Stimulated activated CD8-positive, alpha-beta memory T cell treated with anti-CD3 and anti-CD28 coated beads, Interleukin-4, amount 100 ng/mL, for 24 hours (primary cell): ENCODE results near the gene EIF4E.
"Not testable (repeated sequence)": the region's sequence is repeated elsewhere in the genome, so short reads cannot be mapped to it uniquely, and the experiment has no call there.

Experiments used
- DNase-seq: peaks from one replicate; pipeline ENCODE4 v3.0.0-alpha.2; 2020; ENCODE audit warnings: low read depth

EIF4E gene, protein sequence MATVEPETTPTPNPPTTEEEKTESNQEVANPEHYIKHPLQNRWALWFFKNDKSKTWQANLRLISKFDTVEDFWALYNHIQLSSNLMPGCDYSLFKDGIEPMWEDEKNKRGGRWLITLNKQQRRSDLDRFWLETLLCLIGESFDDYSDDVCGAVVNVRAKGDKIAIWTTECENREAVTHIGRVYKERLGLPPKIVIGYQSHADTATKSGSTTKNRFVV

DNA sequence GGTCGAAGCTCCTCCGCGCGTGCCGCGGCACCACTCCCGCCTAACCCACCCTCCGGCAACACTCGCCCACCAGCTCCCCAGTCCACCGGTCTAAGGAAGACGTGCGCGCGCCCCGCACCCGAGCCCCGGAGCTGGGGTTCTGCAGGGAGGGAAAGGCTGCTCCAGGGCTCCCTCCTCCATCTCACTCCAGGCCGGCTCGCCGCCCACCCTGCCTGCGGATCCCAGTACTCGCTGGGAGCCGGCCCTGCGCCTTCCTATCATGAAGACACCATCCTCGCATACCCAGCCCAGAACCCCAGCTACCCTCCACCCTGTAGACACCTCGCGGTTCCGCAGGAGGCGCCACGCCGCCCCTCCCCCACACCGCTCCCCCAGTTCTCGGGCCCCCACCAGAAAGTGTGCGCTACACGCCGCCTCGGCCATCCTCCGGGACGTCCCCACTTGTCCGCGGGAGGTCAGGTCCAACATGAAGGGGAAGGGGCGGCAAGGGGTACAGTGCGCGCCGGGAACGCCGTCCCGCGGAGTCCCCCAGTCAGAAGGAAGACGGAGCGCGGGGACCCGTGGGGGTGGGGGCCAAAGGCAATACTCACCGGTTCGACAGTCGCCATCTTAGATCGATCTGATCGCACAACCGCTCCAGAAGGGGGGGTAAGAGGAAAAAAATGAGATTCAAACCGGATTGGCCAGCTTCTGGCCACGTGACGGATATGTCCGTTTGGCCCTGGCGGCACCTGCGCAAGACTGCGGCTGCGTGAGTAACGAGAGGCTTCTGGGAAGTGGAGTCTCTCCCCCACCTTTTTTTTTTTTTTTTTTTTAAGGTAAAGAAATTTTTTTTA is at the start of gene EIF4E:
EIF4E (minus strand) TSS at position 629 of the 836 bp plus-strand sequence; CDS start at position 608, 21 bp downstream.
- peak; percentile 94 for DNase-seq

DNA sequence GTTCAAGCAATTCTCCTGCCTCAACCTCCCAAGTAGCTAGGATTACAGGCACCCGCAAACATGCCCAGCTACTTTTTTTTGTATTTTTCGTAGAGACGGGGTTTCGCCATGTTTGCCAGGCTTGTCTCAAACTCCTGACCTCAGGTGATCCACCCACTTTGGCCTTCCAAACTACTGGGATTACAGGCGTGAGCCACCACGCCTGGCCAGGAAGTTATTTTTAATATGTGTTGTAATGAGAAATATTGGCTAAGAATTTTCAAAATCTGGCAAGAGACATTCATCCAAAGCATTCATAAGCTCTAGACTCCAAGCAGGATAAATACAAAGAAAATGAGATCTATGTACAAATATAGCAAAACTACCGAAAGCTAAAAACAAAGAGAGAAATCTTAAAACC is 48.6 kb upstream of the EIF4E start:
- no peak for DNase-seq

DNA sequence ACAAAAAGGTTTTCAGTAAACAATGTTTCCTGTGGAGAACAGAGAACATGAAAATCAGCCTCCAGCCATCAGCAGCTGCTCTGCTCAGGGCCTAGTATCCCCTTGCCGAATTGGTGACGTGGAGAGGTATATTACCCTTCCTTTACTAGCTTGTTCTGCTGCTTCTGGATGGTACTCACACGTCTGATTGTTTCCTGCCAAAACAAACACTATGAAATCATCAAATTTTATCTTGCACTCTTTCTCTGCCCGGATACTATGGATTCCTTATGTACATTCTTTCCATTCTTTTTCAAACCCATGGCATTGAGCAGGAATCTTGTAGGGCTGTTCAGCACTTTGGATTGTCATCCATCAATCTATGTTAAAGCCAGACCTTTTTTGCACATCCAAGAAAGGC is 47.8 kb upstream of the EIF4E start:
- DNase-seq, result no peak

DNA sequence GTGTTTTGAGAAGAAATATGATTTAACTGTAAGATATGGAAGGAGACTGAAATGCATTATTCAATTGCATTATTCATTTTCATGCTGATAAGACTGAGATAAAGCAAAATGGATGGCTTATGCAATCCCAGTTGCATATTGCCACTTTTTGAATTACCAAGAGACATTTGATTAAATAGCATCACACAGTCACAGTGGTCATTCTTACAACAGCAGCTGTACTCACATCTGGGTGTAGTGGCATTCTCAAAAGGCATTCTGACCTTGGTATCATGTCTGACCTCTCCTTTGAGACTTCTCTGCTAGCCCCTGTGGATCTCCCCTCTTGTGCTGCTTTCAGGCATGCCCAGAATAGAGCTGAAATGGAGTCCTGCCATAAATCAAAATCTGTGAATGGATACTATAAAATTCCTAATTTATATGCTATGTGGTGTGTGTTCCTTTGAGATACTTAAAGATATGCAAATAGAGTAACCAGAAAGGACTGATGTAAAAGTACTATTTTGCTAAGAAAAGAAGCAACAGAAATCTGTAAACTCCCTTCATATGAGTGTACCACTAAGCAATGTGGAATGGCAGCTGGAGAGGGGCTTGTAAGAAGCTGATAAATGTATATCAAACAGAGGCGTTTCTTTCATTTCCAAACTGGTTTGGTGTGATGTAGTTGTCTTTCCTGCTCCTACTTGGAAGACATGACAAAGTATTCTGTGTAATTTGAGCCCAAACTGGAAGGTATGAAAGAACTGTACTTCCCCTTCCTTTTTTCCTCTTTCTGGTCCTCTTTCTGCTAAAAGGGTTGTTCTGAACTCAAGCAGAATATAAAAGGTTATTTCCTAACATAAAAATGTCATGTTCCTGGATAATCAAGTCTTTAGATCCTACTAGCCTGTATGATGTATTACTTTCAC is 41.2 kb upstream of the EIF4E start:
- DNase-seq, result no peak

DNA sequence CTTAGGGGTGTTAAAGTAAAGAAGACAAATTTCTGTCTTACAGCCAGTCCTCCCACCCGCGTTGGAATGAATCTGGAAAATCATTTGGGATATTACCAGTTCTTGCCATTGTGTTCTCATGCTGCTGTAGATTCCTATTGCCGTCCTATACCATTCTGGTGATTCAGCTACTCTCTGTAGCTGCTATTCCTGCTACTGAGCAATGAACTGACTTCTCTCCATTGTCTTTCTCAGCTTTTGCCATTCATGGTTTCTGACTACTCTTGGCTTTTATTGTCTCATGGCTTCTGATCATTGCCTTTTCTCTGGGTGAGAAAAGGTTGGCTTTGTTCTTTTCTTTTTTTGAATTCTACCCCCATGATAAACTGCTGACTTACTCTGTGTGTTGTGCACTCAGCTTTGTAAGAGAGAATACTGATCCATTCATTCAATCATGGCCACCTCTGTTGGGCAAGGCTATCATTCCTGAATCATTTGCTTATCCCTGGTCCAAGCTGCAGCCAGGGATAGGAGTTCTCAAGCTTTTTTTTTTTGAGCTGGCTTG is 38.9 kb upstream of the EIF4E start:
- no peak for DNase-seq

DNA sequence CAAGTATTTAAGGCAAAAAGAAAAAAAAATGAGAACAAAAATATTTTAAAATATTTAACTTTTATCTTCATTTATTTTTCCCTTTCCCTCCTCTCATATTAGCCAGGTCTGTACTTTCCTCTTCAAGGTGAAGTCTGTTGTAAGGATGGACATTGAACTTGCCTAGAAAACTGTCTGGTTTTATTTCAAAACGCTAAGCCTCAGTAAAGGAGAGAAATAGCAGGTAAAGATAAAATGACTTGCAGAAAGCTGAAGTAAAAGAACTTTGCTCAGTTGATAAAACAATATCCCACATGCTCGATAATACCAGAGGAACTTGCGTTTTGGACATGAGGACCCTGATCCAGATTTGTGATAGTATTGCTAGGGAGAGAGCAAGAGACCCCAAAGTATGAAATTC is 38.0 kb upstream of the EIF4E start:
- DNase-seq, result no peak

DNA sequence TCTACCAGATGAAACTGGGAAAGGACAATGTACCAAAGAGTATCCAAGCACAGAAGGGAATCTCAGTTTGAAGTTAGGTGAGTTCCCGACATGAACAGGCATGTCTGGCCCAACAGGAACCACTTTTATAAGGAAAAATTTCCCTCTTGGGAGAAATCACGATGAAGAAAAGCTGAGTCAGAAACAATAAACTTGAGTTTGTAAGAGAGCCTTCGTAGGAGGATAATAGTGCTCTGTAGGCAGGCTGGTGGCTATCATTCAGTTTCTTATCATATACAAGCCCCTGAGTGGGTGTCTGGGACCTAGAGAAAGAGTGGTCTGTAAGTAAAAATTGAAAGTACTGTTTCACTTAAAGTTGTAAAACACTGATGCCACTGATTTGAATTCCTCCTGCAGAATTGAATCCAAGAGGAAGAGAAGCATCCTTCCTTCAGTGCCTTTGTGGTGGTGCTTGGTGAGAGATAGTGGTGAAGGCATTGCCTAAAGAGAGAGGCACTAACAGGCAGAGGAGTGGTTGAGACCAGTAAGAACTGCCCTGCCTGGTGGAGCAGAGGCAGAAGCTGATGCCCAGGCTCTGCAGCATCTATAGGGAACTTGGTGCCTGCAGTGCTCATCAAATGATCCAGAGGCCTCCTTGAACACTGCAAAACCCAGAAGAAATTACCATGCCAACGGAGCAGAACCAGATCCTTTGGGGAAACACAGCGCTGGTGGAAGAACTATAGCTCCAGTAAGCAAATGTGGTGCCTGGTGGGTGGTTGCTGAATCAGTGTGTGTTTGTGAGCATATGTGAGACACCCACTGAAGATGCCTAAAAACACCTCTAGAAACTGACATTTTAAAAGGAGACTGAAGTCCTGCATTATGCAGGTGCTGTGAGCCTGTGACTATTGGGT is 34.9 kb upstream of the EIF4E start:
- no peak for DNase-seq

DNA sequence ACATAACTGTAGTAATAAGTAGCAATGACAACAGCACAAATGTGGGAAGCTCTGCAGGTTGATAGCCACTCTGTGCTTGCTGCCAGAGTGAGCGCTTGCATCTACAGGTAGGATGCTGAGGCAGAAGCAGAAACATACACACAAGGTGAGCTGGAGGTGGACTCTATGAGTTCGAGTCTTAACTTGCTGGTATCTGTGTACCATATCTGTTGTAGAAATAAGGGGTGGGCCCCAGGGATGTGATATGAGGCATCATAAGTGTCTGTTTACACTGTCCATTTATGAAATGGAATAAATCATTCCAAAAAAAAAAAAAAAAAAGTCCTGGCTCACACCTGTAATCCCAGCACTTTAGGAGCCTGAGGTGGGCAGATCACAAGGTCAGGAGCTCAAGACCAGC is 32.8 kb upstream of the EIF4E start:
- no peak for DNase-seq

DNA sequence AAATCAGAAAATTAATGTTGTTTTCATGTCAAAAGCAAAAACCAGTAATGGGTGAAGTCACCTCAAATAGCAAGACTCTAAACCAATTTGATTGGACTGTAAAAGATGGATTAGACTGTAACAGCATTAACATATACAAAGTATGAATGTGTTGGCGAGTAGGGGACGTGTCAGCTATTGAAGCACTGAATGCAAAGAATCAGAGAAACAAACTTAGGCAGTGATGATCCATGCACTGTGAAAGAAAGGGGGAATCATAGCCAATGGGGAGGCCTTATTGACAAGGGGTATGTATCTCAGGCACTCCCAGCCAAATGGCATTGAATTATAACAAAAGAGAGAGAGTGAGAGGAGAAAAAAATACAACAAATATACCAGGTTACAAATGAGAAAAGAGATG is 30.5 kb upstream of the EIF4E start:
- DNase-seq, result no peak

DNA sequence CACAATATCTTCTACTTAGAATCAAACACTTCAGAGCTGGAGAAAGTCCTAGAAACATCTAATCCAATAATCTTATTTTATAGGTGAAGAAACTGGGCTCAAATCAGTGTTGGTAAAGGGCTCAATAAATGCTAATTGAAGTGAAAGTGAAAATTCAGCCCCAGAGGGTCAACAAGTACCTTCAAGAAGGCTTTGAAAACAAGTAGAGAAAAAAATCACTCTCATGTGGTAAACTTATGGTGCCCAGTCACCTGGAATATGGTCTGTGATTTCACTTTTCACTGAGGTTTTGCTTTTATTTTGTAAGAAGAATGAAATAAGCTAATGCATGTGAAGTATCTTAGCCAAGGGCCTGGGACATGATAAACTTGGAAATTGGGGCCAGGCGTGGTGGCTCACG is 29.1 kb upstream of the EIF4E start:
- DNase-seq, result no peak

DNA sequence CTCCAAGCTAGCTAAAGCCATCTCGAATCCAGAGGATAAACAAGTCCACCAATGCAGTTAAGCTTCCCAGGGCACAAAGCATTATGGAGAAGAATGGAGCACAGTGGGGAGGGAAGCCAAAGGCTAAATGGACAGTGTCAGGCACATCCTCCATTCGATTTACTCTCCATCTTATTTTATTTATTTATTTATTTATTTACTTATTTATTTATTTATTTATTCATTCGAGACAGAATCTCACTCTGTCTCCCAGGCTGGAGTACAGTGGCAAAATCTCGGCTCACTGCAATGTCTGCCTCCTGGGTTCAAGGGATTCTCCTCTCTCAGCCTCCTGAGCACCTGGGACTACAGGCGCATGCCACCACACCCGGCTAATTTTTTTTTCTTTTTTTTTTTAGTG is 26.3 kb upstream of the EIF4E start:
- no peak for DNase-seq

DNA sequence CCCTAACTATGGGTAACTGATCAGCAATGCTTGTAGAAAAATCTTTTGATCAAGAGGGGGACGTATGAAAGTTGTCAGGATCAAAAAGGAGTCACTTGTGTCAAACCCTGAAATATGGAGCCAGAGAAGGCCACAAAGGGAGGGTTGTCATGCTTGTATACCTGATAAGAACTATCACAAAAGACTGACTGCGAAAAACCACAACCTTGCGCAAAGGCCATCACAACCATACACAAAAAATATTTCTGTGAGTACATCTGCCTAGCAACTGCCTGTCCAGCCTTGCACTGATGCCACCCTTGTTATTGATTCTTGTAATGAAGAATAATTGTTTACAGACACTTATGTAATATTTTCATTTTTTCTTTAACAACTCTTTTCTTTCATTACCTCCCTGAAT is 22.8 kb upstream of the EIF4E start:
- no peak for DNase-seq

DNA sequence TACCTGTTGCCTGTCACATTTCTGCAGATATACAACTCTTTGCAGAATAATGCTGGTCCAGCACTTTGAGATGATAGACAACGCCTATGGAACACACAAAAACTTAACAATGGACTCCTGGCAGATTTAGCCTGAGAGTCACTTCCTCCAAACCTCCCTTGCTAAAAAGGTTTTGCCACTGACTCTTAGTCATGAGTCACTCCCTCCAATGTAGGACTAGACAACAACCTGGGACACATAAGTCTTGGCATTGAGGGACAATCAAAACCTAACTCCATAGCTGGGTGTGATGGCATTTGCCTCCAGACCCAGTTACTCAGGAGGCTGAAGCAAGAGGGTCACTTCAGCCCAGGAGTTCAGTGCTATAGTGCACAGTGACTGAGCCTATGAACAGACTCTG is 22.0 kb upstream of the EIF4E start:
- no peak for DNase-seq

DNA sequence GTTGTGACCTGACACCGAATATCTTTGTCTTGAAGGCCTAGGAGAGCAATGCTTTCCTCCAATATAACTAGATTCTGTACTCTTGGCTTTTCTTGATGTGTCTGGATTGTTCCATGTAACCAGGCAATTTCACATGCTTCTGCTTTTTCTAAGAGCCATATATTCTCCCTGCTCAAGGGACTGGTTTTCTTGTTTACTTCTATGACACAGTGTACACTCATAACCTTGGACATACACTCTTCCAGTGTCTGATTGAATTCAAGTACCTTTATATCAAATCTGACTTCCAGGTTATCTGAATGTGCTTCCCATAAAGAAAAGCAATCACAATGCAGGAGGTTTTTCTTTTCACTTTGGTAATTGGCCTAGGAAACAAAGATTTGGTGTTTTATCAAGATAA is 17.4 kb upstream of the EIF4E start:
- no peak for DNase-seq

DNA sequence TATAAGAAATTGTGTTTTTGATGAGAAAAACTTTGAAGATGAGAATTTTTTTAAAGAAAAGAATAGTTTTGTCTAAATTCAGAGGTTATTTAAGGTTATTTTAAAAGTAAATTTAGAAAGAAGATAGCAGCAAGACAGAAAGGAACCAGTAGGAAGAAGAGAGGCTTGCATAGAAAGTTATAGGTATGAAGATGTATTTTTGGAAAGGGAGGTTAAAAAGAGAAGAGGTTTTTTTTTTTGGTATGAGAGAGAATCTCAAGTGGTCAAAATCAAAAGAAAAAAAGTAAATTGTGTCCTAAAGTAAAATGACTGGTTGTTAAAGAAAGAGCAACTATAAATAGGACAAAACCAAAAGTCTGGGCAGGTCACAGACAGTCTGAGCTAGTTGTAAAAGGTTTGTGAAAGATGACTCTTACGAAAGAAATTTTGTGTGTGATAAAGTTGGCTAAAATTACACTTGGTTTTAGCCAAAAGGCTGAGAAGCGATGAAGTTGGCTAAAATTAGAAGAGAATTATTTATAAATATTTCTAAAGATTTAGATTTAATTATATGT is 16.4 kb upstream of the EIF4E start:
- DNase-seq, result no peak

DNA sequence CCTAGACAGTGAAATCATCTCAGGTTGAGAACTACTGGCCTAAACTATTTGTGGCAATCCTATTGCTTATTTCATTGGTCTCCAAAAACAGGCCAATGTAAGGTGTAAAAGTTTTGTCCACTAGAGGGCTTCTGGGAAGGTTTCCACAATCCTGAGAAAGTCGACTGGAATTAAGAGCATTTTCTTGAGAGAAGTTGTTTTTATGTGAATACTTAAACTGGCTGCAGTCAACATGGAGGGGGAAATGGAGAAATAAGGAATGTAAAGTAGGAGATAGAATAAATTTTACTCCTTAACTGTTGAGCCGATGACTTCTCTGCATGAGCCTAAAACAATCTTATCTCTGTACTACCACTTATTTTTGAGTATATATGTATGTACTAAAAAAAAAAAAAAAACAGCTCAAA is 11.0 kb upstream of the EIF4E start:
- DNase-seq, result no peak

DNA sequence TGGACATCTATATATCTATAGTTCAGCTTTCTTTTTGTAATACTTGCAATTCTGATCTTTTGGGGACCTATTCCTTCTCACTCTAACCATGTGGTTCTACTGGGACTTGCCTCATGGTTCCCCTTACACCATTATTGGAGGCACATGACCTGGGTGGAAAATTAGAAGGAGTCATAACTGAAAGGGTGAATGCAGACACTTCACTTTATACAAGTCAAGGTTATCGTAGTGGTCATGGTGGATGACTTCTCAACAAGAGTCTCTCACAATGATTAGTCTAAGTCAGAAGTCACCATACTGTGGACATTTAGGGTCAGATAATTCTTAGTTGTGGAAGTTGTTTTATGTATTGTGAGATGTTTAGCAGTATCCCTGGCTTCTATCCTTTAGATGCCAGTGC is 10.5 kb upstream of the EIF4E start:
- DNase-seq, result no peak

DNA sequence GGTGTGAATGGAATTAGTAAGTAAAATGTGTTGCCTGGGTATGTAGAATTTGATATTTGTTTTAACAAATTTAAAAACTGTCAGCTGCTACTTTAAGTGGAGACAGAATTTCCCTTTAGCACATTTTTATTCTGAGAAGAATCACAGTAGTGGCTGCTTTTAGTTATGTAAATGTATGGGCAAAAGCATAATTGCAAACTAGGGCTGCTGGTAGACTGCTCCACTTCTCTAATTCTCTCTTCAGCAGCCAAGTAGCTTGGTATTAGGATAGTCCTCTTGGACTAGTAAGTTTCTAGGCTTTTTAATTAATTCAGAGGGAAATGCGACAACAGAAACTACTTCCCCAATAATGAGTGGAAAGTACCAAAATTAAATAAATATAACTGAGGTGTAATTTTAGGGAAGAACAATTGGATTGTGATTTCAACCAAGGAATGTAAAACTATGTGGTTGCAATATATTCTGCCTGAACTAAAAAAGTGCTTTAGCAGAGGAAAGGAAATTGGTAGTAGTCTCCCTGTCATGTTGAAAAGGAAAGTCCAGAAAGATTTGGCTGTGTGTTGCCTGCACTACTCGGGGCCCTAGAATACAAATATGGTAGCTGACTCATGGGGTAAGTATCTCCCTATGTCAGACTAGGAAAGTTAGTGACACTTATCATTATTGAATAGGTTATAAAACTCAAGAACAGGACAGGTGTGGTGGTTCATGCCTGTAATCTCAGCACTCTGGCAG is 9.2 kb upstream of the EIF4E start:
- DNase-seq, result no peak

DNA sequence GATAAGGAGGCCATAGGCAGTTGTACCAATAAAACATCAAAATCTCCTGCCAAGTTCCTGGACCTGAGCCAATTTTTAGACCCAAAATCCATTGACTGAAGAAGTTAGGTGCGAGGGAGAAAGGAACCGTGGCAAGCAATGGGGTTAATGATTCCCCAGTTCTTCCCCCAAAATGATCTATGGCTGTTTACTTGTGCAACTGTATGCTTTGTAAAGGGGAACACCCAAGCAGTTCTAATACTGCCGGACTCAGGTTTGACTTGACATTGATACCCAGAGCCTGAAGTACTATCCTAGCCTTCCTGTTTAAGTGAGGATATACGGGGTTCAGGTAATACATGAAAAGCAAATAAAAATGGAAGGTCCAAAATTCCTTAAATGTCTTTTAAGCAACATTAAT is 6.7 kb upstream of the EIF4E start:
- no peak for DNase-seq

DNA sequence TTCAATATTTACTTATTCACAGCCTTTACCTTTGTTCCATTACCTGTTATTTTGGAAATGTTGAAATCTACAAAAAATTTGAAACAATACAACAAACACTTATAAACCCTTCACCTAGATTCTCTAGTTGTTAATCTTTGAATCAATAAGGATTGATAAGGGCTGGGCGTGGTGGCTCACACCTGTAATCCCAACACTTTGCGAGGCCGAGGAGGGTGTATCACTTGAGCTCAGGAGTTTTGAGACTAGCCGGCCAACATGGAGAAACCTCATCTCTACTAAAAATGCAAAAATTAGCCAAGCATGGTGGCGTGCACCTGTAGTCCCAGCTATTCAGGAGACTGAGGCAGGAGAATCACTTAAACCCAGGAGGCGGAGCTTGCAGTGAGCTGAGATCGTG is 5.9 kb upstream of the EIF4E start:
- not testable (repeated sequence) for DNase-seq
